ENCODE data around the gene CDT1.

The CDT1 gene

GRCh38 chr16:88831838-88832237, 28.2 kb downstream of the CDT1 start:
- Histone ChIP-seq H3K27me3 (ENCODE audit: insufficient read depth, low read length) (0 out of 2 replicates have a peak, but pooled peaks cover 2% of the 10 kb centered on the region), H4K20me1 (ENCODE audit: insufficient read depth, low read length) (no peaks in the 10 kb centered on the region), H3K9ac (ENCODE audit: low read length) (no peak overlapping the region), H3K36me3 (ENCODE audit: insufficient read depth, low read length) (no peaks in the 10 kb centered on the region), H3K4me2 (ENCODE audit: low read length) (no peak overlapping the region), H3K9me2 (ENCODE audit: low read depth, low read length) (no peaks in the 10 kb centered on the region), H2AFZ (ENCODE audit: low read length) (no peak overlapping the region), H3K9me3 (ENCODE audit: low read length) (no peaks in the 10 kb centered on the region), H3F3A (ENCODE audit: insufficient read depth, low read length) (no peaks in the 10 kb centered on the region), H3K27ac (ENCODE audit: low read depth, low read length, poor library complexity, severe bottlenecking) (no peak overlapping the region), H3K4me3 (ENCODE audit: low read depth, low read length, poor library complexity, severe bottlenecking) (no peak overlapping the region), H3K79me2 (ENCODE audit: insufficient read depth, low read length) (no peaks in the 10 kb centered on the region), H3K4me1 (ENCODE audit: insufficient read depth, low read length, severe bottlenecking) (no peaks in the 10 kb centered on the region)
- TF ChIP-seq EZH2 (IDR thresholded peaks at IDR 0.05; ENCODE audit: borderline replicate concordance, low read length), result no peak
- no peak for TF ChIP-seq CTCF (IDR thresholded peaks at IDR 0.05; ENCODE audit: low read length)

DNA sequence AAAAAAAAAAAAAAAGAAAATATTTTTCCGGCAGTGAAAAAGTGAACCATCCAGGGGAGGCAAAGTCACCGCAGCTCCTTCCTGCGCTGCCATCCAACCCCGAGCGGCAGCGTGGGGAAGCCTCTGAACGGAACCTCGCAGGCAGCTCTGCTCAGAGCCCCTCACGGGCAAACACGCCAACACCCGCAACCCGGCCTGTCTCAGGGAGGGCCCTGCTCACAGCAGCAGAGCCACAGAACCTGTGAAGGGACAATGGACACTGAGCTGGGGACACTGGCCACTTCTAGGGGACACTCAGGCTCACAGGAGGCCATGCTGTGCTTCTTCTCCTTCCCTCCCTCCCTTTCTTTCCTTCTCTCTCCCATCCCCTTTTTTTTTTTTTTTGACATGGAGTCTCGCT, 29.5 kb downstream of the CDT1 start:
- no peak overlapping the region for H3K9ac ChIP-seq (ENCODE audit: low read length)
- no peak overlapping the region for H3K4me2 ChIP-seq (ENCODE audit: low read length)
- no peaks in the 10 kb centered on the region for H3F3A ChIP-seq (ENCODE audit: insufficient read depth, low read length)
- no peaks in the 10 kb centered on the region for H3K9me2 ChIP-seq (ENCODE audit: low read depth, low read length)
- no peaks in the 10 kb centered on the region for H3K9me3 ChIP-seq (ENCODE audit: low read length)
- H3K36me3 ChIP-seq (ENCODE audit: insufficient read depth, low read length), result no peaks in the 10 kb centered on the region
- H3K4me3 ChIP-seq (ENCODE audit: low read depth, low read length, poor library complexity, severe bottlenecking), result no peak overlapping the region
- H3K27me3 ChIP-seq (ENCODE audit: insufficient read depth, low read length), result no peaks in the 10 kb centered on the region
- TF ChIP-seq EZH2 (IDR thresholded peaks at IDR 0.05; ENCODE audit: borderline replicate concordance, low read length) (no peak), CTCF (IDR thresholded peaks at IDR 0.05; ENCODE audit: low read length) (no peak)
- no peaks in the 10 kb centered on the region for H3K79me2 ChIP-seq (ENCODE audit: insufficient read depth, low read length)
- no peak overlapping the region for H2AFZ ChIP-seq (ENCODE audit: low read length)
- no peak overlapping the region for H3K27ac ChIP-seq (ENCODE audit: low read depth, low read length, poor library complexity, severe bottlenecking)
- no peaks in the 10 kb centered on the region for H3K4me1 ChIP-seq (ENCODE audit: insufficient read depth, low read length, severe bottlenecking)
- H4K20me1 ChIP-seq (ENCODE audit: insufficient read depth, low read length), result no peaks in the 10 kb centered on the region

DNA sequence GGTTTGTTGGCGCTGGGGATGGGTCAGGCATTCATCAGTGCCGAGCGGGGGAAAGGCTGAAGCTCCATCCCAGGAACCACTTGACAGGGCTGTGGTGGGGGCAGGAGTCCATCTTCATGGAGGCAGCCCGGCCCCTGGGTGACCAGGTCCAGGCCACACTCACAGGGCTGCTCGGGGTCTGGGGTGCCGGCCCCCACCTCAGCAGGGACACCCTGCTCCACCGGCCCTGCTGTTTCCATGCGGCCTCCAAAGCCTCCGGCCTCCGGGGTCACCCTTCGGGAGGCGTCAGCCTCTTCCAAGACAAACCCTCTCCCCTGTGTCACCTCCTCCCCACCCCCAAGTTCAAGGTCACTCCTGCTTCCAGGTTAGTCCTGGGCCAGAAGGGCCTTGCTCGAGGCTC, 31.1 kb downstream of the CDT1 start:
- TF ChIP-seq CTCF (IDR thresholded peaks at IDR 0.05; ENCODE audit: low read length) (no peak), EZH2 (IDR thresholded peaks at IDR 0.05; ENCODE audit: borderline replicate concordance, low read length) (no peak)
- H3K4me2 ChIP-seq (ENCODE audit: low read length), result no peak overlapping the region

More for the DNA sequence above, 31.1 kb downstream of the CDT1 start:
- H3K27ac ChIP-seq (ENCODE audit: low read depth, low read length, poor library complexity, severe bottlenecking), result no peak overlapping the region
- H3F3A ChIP-seq (ENCODE audit: insufficient read depth, low read length), result no peaks in the 10 kb centered on the region
- H3K9me3 ChIP-seq (ENCODE audit: low read length), result no peaks in the 10 kb centered on the region
- no peaks in the 10 kb centered on the region for H3K27me3 ChIP-seq (ENCODE audit: insufficient read depth, low read length)
- no peak overlapping the region for H2AFZ ChIP-seq (ENCODE audit: low read length)
- H3K9me2 ChIP-seq (ENCODE audit: low read depth, low read length), result no peaks in the 10 kb centered on the region
- no peaks in the 10 kb centered on the region for H3K4me1 ChIP-seq (ENCODE audit: insufficient read depth, low read length, severe bottlenecking)
- H3K79me2 ChIP-seq (ENCODE audit: insufficient read depth, low read length), result no peaks in the 10 kb centered on the region
- no peaks in the 10 kb centered on the region for H3K36me3 ChIP-seq (ENCODE audit: insufficient read depth, low read length)
- H4K20me1 ChIP-seq (ENCODE audit: insufficient read depth, low read length), result no peaks in the 10 kb centered on the region
- H3K9ac ChIP-seq (ENCODE audit: low read length), result no peak overlapping the region
- no peak overlapping the region for H3K4me3 ChIP-seq (ENCODE audit: low read depth, low read length, poor library complexity, severe bottlenecking)
